OCI-LY3 (cell line): ENCODE measurements around the gene TXK.

Source experiments
- CTCF ChIP-seq: fragments of 200-600, 300-600 bp; sonication (generic); IDR thresholded peaks from 2 replicates; pipeline ENCODE4 v1.5.1; 2014; ENCODE audit warnings: antibody characterized with exemption, low read length, low read depth
- EZH2phosphoT487 ChIP-seq: fragments of 200-600 bp; shearing (Covaris generic); IDR thresholded peaks from 2 replicates; pipeline ENCODE4 v1.6.1; 2018; ENCODE audit warnings: antibody characterized with exemption, mixed run types, low read depth

GRCh38 chr4:48118081-48118480, 16.0 kb downstream of the TXK start:
- TF ChIP-seq EZH2phosphoT487 (no peak), CTCF (no peak)
